Body of pancreas (tissue), 4 donors: ENCODE results near the gene TTC21B.

ENCODE experiments used
- POLR2A ChIP-seq, 3 donors: fragments of 450-650 bp; IDR thresholded peaks; one replicate each; pipeline ENCODE4 v1.6.1; 2016; ENCODE audit warnings: antibody characterized with exemption in 3 of 3, mild to moderate bottlenecking in 2 of 3
- TF ChIP-seq, protein P1 (sequence below), 7 experiments: fragments of 450-650 bp in 4 of 7; fragments of 200-600 bp in 3 of 7; sonication (generic) in 3 of 7; IDR thresholded peaks; one replicate each; pipeline ENCODE4 v1.5.1; 2016 to 2019; ENCODE audit warnings: antibody characterized with exemption in 7 of 7

DNA sequence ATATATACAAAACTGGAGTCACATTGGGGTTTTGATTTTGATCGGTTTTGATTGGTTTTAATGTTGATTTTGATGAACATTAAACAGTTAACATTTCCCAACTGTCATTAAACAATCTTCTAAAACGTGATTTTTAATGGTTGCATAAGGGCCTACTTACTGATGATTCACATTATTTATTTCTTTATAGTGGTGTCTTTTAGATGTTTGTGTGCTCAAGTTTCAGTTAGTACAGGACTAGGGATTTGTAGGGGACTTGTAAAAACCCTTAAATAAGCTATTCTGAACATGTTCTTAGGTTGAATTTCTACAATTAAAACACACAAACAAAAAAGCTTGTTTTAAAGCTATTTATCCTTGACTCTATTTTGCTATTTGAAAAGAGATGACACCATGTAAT, 61.6 kb downstream of the TTC21B start:
- no peak for TF ChIP-seq POLR2A (IDR thresholded peaks at IDR 0.05)
- TF ChIP-seq, protein P1, sequence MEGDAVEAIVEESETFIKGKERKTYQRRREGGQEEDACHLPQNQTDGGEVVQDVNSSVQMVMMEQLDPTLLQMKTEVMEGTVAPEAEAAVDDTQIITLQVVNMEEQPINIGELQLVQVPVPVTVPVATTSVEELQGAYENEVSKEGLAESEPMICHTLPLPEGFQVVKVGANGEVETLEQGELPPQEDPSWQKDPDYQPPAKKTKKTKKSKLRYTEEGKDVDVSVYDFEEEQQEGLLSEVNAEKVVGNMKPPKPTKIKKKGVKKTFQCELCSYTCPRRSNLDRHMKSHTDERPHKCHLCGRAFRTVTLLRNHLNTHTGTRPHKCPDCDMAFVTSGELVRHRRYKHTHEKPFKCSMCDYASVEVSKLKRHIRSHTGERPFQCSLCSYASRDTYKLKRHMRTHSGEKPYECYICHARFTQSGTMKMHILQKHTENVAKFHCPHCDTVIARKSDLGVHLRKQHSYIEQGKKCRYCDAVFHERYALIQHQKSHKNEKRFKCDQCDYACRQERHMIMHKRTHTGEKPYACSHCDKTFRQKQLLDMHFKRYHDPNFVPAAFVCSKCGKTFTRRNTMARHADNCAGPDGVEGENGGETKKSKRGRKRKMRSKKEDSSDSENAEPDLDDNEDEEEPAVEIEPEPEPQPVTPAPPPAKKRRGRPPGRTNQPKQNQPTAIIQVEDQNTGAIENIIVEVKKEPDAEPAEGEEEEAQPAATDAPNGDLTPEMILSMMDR (IDR thresholded peaks at IDR 0.05): no peak
